ENCODE results near the gene DNAJC6. TPM values are rescaled to one million over a fixed set of nuclear protein-coding genes. Genes with fewer than 3 reads are reported as not detected.

DNAJC6 gene
- total and polyA plus RNA-seq, 12 donors = 0.88 to 10.5 (median 5.2) TPM

DNA sequence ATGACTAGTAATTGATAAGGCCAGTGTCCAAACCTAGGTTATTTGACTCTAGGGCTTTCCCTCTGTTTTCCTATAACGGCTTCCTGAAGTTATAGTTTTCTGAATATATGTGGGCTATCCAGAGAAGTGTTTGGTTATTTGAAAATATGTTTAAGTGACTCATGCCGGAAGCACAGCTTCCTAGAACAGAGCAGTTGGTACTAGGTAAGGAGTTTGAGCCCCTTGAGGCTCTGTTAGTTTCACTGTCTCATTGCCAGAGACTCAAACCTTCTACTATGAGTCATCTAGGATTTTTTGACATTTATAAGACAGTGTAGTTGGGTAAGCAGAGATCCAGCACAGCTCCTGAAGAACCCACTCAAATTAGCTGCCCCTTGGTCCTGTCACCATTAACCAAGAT is 84.0 kb downstream of the DNAJC6 start:
- peaks cover 0 to 36% (median 0%) of the 10 kb centered on the region in 9 donors for H3K36me3 ChIP-seq
- no peak overlapping the region for H3K27ac ChIP-seq
- no peaks in the 10 kb centered on the region for H3K9me3 ChIP-seq
- 92 to 95% methylated on average over 2 of the region's 2 CpGs for WGBS, 2 donors
- no peaks in the 10 kb centered on the region for H3K27me3 ChIP-seq
- TF ChIP-seq CTCF (IDR thresholded peaks at IDR 0.05) = no peak
- no peak for DNase-seq
- peaks cover 0 to 7% (median 0%) of the 10 kb centered on the region in 9 donors for H3K4me1 ChIP-seq
- intact Hi-C loops (cut with DNase I) = no loop called here
- H3K4me3 ChIP-seq = no peak overlapping the region
- no peak for ATAC-seq

DNA sequence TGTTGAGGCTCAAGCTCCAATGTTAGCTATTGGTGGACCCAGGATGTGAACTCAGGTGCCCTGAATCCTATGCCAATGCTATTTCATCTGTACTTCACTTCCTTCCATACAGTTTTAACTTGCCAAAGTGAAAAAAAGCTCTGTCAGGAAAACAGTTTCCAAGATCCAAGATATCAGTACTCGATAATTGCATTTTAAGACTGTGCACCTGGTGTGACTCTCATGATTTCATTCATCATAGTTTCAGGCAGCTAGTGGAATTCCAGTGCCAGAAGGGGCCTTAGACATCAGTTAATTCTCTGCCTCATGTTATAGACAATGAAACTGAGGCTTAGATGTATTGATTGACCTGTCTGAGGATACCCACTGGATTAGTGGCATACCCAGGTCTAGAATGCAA is 84.6 kb downstream of the DNAJC6 start:
- intact Hi-C loops (cut with DNase I) = no loop called here
- no peak for TF ChIP-seq CTCF (IDR thresholded peaks at IDR 0.05)
- peaks cover 0 to 30% (median 0%) of the 10 kb centered on the region in 9 donors for H3K36me3 ChIP-seq
- peaks cover 0 to 7% (median 0%) of the 10 kb centered on the region in 9 donors for H3K4me1 ChIP-seq
- DNase-seq (no peak), ATAC-seq (no peak)
- no peaks in the 10 kb centered on the region for H3K27me3 ChIP-seq
- H3K4me3 ChIP-seq = no peak overlapping the region
- WGBS, 2 donors = 71 to 82% methylated on average over 1 of the region's 1 CpG
- no peaks in the 10 kb centered on the region for H3K9me3 ChIP-seq
- H3K27ac ChIP-seq = no peak overlapping the region

- Histone ChIP-seq H3K4me3 (no peak overlapping the region), H3K4me1 (peaks cover 0 to 7% (median 0%) of the 10 kb centered on the region in 9 donors), H3K27me3 (no peaks in the 10 kb centered on the region), H3K27ac (no peak overlapping the region), H3K9me3 (no peaks in the 10 kb centered on the region), H3K36me3 (peaks cover 0 to 24% (median 0%) of the 10 kb centered on the region in 9 donors)
- intact Hi-C loops (cut with DNase I) = no loop called here
- 90 to 92% methylated on average over 3 of the region's 3 CpGs for WGBS, 2 donors
- no peak for DNase-seq
- TF ChIP-seq CTCF (IDR thresholded peaks at IDR 0.05) = no peak
- no peak for ATAC-seq
Measured at GRCh38 chr1:65395887-65396612, 86.7 kb downstream of the DNAJC6 start.

DNA sequence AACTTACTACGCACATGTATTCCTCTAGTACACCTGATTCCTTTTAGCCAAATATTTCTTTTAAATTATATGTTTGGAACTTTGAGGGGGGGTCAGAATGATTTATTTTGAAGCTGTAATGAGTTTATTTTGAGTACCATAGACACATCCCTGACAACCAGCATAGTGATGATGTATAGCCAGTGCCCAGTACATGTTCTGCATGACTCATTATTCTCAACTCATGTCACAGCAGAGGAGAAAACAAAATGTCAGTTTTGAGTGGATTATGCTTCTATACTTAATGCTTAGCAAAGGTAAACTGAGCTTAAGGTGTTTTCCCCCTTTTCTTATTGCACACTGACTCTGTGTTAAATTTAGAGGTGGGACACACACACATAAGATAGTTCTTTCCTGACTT is 88.7 kb downstream of the DNAJC6 start:
- Histone ChIP-seq H3K27ac (no peak overlapping the region), H3K36me3 (peaks cover 0 to 27% (median 0%) of the 10 kb centered on the region in 9 donors), H3K4me3 (no peak overlapping the region), H3K9me3 (no peaks in the 10 kb centered on the region), H3K27me3 (no peaks in the 10 kb centered on the region), H3K4me1 (peaks cover 0 to 7% (median 0%) of the 10 kb centered on the region in 9 donors)
- intact Hi-C loops (cut with DNase I) = loop anchor here in 1 of 10 donors (1.0 kb wide), 1 partner anchor 21 kb away; no protein-coding TSS in a partner anchor
- no peak for TF ChIP-seq CTCF (IDR thresholded peaks at IDR 0.05)
- ATAC-seq (no peak), DNase-seq (no peak)
- WGBS, 2 donors = 100% methylated on average over 1 of the region's 1 CpG

Measured in heart right ventricle (tissue), 16 donors.